ENCODE results near the gene ITFG2. TPM values are rescaled to one million over a fixed set of nuclear protein-coding genes. Genes with fewer than 3 reads are reported as not detected.
A peak's percentile ranks its signal among the peaks of the same experiment; 100 is the strongest.

The ITFG2 gene
- total RNA-seq, 1 donor from 2014 or later: 20.1 TPM

DNA sequence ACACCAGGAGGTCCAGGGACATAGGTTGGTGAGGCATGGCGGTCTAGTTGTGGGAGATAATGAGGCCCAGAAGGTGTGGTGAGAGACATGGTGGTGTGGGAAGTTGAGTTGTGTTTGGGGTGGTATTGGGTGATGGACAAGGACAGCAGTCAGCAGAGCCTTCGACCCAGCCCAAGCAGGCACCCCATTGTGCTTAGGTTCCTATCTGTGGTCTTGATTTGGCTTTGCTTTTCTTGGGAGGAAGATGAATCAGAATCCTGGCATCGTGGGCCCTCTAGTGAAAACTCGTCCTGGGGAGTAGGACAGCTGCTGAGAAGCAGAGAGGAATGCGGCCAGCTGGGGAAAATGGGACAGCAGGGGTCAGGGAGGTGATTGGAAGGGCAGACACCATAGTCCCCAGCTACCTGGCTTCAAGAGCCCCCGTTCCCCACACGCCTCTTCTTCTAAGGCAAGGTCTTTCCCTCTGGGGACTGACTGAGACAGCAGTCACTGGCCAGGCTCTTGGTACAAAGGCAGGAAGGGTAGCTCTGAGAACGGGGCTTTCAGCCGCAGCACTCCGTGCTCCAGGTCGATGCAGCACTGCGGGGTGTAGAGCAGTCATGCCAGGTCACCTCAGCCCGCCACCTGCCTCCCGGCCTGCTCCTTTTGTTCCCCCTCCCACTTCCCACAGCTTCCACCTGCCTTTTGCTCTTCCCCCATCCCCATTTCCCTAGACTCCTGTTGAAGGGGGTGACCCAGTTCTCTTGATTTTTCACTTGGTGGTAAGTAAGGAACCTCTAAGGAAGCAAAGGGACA, 14.4 kb downstream of the ITFG2 start:
- no peak for DNase-seq (ENCODE audit: extremely low read depth, low read depth, low spot score)

DNA sequence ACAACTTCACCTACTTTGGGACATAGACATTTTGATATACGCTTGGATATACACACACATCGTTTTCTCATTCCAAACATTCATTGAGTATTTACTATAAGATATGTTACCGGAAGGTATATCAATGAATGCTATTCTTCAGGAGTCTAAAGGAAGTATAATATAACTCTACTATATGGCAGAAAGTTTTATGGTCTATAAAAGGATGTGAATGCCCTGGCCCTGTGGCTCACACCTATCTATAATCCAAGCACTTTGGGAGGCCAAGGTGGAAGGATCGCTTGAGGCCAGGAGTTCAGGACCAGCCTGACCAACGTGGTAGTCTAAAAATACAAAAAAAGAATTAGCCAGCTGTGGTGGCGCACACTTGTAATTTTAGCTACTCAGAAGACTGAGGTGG, 16.8 kb downstream of the ITFG2 start:
- DNase-seq (ENCODE audit: extremely low read depth, low read depth, low spot score): no peak

DNA sequence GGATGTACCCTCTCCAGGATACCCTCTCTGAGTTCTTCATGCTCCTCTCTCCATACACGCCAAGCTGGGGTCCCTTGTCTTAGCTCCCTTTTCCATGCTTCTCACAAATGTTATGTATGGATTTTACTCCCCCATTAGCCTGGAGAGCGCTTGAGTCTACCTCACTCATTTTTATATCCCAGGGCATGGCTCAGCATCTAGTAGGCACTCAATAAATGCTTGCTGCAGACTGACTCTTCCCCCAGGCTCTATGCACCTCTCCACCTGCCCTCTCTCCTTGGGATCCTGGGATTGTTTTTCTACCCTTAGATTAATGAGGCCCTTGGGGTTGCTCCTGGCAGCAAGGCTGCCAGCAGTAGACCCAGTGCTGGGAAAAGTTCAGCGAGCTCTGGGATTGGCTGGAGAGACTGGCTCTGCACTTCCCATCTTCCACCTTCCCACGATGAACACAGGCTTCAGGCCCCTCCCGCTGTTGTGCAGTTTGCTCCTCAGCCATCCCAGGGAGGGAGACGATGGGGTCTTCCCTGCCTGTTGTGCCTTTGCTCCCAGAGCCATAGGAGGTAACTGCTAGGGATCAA, 20.2 kb downstream of the ITFG2 start:
- DNase-seq (ENCODE audit: extremely low read depth, low read depth, low spot score): no peak

DNA sequence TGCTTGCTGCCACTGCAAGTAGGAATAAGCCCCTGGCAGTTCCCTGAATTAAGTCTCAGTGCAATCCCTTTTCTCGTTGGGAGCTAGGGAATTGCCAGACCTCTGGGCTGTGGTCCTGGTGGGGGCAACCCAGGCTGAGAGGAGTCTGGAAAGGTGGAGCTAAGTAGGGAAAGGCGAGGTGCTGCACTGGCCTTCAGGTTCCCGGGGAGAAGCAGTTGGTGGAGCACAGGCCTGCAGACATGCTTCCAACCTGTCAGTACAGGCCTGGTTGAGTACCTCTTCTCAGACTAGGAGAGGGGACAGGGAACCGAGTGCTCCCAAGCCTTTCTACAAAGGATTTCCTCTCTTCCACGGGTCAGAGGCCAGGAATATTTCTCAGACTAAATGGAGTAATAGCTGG, 20.9 kb downstream of the ITFG2 start:
- DNase-seq (ENCODE audit: extremely low read depth, low read depth, low spot score): no peak

DNA sequence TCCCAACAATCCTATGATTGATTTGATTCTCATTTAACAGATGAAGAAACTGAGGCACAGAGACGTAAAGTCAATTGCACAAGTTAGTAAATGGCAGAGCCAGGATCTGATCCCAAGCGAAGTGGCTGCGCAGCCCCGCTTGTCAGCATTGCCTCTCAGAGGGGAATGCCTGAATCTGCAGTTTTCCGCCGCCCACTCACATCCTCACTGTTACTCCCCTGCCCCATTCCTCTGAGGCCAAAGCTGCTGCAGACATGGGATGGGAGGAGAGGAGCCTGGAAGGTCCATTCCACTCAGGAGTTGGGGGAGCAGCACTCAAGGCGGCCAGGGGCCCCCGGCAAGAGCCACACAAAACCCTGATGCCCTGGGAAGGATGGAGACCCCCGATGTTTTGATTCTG, 21.3 kb downstream of the ITFG2 start:
- DNase-seq (ENCODE audit: extremely low read depth, low read depth, low spot score): no peak

DNA sequence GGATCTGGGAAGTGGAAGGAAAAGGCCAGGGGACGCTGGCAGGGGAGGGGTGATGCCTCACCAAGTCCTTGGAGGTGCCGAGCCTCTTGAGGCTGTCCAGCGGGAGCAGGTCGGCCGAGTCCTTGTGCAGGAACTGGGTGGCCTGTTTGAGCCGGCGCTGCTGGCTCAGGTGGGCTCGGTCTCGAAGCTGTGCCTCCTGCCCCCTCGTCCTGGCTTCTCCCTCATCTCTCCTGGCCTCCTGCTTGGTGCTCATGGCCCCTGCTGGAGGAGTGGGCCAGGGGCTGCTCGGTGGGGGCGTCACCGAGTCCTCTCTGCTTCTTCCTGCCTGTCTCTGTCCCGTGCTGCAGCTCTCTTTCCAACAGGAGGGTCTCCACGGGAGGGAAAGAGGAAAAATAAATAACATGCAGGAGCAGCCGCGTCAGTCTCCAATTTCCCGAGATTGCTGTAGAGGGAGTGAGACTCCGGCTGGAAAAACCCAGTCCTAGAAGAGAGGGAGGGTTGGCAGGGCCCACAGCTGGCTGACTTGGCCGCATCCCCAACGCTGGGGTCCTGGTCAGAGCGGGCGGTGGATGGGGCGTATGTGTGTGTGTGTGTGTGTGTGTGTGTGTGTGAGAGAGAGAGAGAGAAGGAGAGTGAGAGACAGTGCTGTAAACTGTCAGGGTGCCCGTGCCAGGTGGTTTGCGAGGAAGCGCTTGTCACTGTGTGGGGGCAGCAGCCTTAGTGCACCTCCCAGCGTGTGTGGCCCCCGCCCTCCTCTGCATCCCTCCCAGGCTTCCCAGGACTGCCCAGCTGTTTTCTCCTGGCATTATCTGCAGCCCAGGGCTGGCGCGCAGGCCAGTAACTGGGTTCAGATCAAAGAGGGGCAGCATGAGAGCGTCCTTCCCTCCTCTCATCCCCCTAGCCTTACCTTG, 22.4 kb downstream of the ITFG2 start, which contains the start of gene NRIP2:
Gene NRIP2 (minus strand): TSS at position 455 of the 911 bp plus-strand sequence. CDS start 52 bp downstream, at position 403.
- no peak for DNase-seq (ENCODE audit: extremely low read depth, low read depth, low spot score)

DNA sequence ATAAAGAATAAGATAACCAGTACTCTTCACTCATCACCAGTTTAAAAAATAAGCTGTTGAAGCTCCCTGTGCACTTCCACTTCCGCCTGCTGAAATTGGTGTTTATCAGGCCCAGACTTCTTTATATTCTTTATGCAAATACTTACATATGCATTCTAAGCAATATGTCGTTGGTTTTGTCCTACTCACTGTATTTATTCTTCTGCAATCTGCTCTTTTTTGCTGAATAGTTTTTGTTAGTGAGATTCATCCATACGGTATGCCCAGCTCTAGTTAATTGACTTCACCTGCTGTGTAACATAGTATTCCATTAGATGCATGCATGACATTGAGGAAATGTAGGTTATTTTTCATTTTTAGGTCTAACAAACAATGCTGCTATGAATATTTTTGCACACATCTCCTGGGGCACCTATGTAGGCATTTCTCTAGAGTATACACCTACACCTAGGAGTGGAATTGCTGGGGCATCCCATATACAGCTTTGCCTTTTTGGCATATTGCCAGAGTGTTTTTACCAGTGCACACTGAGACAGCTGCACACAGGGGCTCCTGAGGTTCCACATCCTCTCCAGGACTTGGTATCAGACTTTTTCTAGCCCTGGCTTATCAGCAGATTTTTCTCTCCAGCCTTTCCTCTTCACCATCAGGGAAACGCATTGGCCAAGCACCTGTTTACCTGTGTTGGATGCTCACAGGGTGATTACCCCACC, 23.4 kb downstream of the ITFG2 start:
- DNase-seq (ENCODE audit: extremely low read depth, low read depth, low spot score): no peak

DNA sequence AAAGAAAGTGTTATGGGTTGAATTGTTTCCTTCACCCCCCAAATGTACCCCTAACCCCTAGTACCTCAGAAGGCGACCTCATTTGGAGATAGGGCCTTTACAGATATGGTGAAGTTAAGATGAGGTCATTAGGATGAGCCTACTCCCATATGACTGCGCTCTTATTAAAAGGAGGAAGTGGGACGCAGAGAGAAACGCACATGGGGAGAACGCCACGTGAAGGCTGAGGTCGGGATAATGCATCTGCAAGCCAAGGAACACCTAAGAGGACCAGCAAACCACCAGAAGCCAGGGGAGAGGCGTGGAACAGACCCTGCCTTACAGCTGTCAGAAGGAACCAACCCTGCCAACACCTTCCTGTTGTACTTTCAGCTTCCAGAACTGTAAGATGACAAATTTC, 24.1 kb downstream of the ITFG2 start:
- no peak for DNase-seq (ENCODE audit: extremely low read depth, low read depth, low spot score)

DNA sequence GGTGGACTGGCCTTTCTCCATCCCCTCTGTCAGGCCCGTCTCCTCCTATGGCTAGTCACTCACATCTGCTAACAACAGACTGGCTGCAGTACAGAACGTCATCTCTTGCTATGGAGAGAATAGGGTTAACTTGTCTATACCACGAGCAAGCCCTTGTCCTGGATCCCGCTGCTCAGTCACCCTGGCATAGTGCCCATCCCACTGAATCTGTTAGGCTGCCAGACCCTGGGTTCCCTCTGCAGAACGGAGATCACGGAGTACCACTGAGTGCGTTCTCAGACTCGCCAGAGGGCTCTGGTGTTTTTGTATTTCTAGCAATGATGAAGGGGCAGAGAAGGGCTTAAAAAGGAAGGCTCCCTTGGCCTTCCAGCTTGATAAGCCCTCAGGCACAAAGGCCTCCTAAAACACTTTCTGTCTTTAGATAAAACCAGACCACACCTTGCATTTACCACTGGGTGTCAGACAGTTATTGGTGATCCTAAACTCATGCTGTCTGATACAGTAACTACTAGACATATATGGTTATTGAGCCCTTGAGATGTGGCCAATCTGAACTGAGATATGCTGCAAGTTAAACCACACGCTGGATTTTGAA, 28.7 kb downstream of the ITFG2 start:
- no peak for DNase-seq (ENCODE audit: extremely low read depth, low read depth, low spot score)

DNA sequence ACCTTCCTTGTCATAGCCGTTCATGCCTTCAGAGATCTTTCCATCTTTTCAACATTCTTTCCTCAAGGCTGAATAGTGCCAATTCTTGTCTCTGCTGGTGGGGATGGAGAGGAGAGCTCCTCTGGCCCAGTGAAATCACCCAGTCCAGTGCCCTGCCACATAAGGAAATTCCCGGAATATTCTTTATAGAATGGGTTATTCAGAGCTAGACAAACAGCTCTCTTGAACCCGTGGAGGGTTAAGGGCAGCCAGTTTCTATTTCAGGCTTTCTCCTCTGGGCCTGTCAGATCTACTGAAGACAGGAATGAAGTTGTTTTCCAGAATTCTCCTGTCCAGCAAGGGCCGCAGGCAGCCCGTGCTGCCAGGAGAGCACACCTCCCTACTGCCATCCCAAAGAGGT, 30.5 kb downstream of the ITFG2 start:
- DNase-seq (ENCODE audit: extremely low read depth, low read depth, low spot score): no peak

DNA sequence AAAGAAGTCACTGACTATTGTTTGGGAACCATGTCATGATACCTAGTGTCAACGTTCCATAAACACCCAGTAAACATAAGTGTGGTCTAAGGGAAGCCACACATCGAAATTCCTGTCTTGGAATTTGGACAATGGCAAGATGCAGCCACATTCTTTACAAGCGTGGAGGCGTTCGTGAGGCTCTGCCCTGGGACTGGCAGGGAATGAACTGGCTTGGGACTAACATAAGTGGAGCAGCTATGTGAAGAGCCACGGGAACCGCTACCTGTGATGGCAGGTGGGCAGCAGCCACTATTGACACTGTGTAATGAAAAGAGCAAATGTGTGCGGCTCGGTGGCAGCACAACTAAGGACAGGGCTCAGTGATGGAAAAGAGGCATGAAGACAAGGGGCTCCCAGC, 32.3 kb downstream of the ITFG2 start:
- no peak for DNase-seq (ENCODE audit: extremely low read depth, low read depth, low spot score)

DNA sequence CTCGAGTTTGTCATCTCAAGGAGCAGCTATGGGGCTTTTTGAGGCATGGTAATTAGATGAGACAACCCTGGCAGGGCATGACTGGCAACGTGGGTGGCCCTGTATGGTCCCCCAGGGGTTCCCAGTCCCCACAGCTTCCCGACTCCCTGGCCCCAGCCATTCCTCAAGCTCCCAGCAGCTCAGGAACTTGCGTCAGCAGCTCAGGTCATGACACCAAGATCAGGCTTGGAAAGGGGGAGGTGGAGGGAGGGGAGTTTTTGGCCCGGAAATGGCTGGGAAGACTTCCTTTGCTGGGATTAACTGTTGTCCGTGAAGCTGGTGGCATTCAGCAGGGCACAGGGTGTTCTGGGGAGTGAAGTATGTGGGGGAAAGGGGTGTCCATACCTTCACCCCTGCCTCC, 32.8 kb downstream of the ITFG2 start:
- peak; percentile 41 for DNase-seq (ENCODE audit: extremely low read depth, low read depth, low spot score)

DNA sequence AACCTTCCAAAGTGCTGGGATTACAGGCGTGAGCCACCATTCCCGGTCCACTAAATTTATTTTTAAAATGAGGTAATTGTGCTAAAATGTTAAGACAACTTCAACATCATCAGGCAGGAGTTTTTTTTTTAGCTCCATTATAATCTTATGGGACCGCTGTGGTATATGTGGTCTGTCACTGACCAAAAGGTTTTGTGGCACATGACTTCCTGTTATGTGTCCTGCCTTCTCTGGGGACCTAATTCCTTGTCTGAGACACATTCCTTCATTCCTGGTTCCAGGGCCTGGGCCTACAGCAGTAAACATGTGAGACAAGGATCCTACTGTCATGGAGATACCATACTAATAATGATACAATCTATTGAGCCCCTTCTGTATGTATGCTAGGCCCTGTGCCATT, 39.5 kb downstream of the ITFG2 start:
- no peak for DNase-seq (ENCODE audit: extremely low read depth, low read depth, low spot score)

DNA sequence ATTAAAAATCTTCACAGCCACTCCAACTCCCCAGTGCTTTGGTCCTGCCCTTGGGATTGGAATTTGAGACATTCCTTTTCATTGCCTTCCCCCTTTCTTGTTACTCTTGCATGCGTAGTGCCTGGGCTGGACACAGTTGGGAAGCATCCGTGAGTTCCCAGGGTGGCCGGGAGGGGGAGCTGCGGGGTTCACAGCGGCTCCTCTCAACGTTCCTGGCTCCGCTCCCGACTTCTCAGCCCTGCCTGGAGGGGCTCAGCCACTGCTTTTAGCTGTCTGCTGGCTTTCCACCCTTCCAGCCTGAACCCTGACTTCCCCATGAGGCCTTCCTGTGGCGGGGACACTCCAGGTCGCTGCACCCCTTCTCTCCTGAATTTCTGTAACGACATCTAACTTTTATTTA, 41.2 kb downstream of the ITFG2 start:
- no peak for DNase-seq (ENCODE audit: extremely low read depth, low read depth, low spot score)

DNA sequence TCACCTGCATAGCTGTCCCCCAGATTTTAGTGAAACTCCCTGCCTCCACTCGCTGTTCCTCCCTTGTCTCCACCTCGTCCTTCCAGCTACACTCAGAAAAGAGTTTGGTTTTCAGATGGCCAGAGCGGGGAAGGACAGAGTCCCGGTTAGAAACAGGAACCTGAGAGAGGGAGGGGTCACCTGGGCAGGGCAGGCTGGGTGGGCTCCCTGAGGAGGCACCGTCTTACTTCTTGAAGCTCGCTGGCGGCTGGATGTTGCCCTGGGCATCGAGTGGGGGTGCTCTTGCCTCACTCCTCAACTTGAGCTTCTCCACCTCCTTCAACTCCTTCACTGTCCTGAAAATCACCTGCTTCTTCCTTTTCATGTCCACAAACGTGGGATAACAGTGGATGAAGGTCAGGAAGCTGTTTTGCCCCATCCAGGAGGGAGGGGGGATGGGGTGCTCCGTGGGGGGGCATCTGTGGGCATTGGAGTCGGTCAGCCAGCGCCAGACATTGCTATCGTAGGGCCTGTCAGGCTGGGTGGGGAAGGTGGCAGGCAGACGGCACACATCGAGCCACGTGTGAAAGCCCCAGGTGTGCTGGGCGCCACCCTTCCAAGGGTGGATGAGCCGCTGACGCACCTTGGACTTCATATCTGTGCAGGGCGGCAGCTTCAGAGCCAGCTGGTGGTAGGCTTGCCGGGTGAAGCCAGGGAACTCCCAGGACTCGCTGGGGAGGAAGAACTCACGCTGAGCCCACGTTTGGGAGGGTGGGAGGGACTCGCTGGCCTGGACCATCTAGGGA, 42.4 kb downstream of the ITFG2 start:
- DNase-seq (ENCODE audit: extremely low read depth, low read depth, low spot score): no peak

DNA sequence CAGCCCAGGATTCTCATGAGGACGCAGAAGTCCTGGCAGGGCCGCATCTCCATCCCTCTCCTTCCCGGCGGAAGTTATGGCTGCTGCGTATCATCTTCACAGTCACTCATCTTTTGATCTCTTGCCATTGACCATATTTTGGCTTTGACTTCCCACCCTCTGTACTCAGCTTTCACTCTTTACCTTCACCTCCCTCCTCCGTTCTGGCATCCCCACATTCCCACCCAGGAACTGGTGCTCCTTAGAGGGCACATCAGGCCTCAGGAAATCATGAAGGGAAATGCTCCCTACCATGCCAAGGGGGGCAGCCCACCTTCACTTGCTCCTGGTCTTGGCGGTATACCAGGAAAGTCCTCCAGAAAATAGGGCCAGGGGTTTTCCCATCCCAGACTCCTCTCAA, 43.1 kb downstream of the ITFG2 start:
- no peak for DNase-seq (ENCODE audit: extremely low read depth, low read depth, low spot score)

DNA sequence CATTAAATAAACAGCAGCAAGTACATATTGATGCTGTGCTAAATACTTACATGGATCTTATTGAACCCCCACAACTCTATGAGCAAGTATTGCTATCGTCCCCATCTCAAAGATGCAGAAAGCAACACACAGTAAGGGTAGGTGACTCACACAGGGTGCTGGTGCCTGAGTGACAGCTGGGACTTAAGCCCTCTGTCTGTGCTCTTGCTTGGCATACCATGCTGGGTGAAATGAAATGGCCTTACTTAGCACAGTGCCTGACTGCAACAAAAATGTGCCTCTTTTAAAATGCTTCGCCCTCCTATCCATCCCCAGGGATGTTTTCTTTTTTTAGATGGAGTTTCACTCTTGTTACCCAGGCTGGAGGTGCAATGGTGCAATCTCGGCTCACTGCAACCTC, 43.6 kb downstream of the ITFG2 start:
- DNase-seq (ENCODE audit: extremely low read depth, low read depth, low spot score): no peak

DNA sequence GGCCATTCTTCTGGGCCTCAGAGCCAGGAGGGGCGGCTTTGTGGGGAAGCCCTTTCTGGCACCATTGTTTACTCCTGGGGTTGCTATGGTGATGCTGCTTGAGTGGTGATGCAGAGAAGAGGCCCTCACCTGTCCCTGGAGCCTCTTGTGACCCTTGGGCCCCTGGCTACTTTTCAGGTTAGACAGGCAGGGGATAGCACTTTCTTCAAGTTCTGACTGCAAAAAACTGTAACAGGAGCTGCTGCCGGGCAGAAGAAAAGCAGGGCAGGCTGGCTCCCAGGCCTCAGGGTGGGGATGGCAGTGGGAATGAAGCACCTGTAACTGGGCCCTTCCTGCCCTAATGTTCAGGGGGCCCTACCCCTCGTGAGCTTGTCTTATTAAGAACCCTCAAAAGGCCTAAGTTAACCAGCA, 44.6 kb downstream of the ITFG2 start, which contains the start of gene TEX52:
Gene TEX52 (minus strand): TSS at position 19 of the 411 bp plus-strand sequence. CDS start 13 bp downstream, at position 6.
- DNase-seq (ENCODE audit: extremely low read depth, low read depth, low spot score): no peak

DNA sequence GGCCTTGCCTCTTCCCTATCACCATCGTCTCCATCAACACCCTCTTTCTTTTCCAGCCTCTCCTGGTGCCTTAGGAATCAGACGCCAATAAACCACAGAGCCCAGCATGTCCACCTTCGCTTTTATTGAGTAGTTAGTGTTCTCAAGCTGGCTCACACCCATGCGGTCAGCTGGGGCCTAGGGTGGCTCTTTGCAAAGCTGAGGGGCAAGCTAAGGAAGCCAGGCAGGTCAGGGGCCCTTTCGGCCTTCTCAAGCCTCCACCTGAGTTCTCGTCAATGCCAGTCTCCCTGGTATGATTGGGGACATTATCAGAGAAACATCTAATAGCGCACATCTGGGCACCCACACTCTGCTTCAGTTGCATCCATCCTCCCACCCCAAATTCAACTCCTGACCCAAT, 45.1 kb downstream of the ITFG2 start:
- no peak for DNase-seq (ENCODE audit: extremely low read depth, low read depth, low spot score)

DNA sequence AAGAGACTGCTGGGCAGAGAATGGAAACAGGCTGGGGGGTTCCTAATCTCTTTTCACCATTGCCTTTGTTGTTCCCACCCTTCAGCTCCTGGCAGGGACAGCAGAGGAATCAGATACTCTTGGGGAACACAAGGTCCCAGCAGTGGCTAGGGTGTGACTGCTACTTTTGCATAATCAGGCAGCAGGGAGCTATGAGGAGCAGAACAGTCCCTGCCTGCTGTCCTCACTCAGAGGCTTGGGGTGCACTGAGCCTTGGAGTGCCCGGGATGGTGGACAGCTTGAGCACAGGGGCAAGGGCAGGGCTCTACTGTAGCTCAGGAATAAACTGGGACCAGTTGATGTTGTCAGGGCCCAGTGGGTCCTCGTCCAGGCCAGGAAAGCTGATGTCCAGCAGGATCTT, 45.9 kb downstream of the ITFG2 start:
- no peak for DNase-seq (ENCODE audit: extremely low read depth, low read depth, low spot score)

Measured in glomerular endothelial cell (primary cell).